Stimulated activated naive CD8-positive, alpha-beta T cell treated with anti-CD3 and anti-CD28 coated beads, Interleukin-15, Interleukin-2, amounts not matched to agents 100 U/mL and 50 U/mL, for 24 hours (primary cell): ENCODE results near the gene UGT1A9.

Experiments used
- ATAC-seq: fragments of 150-1000 bp; cut with Tn5 transposase; one replicate; pipeline ENCODE4 v1.10.0; 2021
- DNase-seq: peaks from one replicate; pipeline ENCODE4 v3.0.0; 2021

The UGT1A9 gene

DNA sequence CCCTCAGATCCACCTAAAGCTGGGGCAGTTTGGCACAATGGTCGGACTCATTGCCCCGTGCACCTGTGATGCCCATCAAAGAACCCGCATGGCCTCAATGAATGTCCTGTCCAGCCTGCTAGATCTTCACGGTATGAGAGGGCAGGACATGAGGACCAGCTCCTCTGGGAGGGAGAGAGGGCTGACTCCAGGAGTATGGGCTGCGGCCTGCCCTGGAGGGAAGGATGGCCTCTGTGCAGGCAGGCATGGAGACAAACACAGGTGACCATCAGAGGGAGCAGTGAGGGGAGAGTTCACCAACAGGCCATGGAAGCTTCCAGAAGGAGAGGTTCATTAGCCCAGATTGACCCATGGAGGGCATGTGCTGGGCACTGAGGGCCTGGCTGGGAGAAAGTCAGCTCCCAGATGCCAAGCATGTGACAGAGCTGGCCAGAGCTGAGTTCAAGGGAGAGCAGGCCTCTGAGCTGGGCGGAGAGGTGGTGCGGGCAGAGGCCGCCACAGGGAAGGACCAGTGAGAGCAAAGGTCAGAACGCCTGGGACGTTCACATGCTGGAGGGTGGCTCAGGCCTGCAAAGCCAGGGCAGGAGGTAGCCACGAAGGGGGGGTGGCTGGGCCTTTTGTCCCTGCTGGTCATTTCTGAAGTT, 146.4 kb downstream of the UGT1A9 start:
- DNase-seq (no peak), ATAC-seq (no peak)

GRCh38 chr2:233818639-233819621, 147.2 kb downstream of the UGT1A9 start:
- DNase-seq (no peak), ATAC-seq (no peak)

- ATAC-seq (no peak), DNase-seq (no peak)
These were observed 148.4 kb downstream of the UGT1A9 start for GRCh38 chr2:233819884-233820773.

DNA sequence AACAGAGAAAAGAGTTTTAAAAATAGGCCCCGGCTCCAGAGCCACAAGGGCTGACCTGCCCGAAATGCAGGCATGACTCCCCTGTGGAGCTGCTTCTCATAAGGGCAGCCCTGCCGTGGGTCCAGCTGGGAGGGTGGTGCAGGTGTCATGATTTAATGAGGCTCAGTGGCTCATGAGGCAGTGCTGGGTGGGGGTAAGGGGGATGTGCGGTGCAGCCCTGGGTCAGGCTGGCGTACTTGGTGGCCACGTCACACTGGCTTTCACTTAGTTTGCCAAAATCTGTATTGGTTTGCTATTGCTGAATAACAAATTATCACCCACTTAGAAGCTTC, 149.0 kb downstream of the UGT1A9 start:
- ATAC-seq, result no peak
- DNase-seq, result no peak

GRCh38 chr2:233821196-233821595, 149.5 kb downstream of the UGT1A9 start:
- ATAC-seq (no peak), DNase-seq (no peak)

- no peak for DNase-seq
These were observed 150.0 kb downstream of the UGT1A9 start for GRCh38 chr2:233821709-233822100.

DNA sequence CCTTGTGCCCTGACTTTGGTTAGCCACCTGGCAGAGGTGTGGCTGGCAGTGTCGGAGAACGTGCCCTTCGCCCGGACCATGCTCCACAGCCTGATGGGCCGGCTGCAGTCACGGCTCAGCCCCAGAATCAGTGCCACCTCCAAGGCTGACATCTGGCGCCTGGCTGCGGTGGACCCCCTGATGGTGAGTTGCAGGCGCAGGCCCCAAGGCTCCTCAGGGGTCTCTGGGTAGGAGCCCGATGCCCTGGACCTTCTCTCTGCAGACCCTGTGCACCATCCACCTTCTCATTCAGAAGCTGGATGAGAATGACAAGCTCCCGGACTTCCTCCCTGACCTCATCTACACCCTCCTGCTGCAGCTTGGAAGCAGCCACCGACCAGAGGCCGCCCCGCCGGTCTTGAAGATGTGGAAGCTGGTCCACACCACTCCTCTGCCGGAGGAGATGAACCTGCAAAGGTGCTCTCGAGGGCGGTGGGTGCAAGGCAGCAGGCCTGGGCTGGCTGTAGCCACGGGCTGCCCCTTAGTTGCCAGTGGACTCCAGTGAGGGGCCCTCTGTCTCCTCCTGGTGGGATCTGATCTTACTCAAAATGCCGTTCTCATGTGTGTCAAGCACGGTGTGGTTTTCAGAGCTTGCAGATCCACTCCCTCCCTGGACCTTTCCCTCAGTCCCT, 150.5 kb downstream of the UGT1A9 start:
- ATAC-seq, result no peak

More at GRCh38 chr2:233821709-233822100, 150.0 kb downstream of the UGT1A9 start:
- ATAC-seq, result no peak

More for the DNA sequence above, 150.5 kb downstream of the UGT1A9 start:
- DNase-seq, result no peak
